ENCODE data around the gene ADORA3.

ADORA3 gene

GRCh38 chr1:111476761-111477309 is 26.6 kb downstream of the ADORA3 start:
- Mint-ChIP-seq H3K27me3 (peaks cover 3% of the 10 kb centered on the region), H3K4me1 (peaks cover 55% of the 10 kb centered on the region)
- peak; percentile 75 for DNase-seq

DNA sequence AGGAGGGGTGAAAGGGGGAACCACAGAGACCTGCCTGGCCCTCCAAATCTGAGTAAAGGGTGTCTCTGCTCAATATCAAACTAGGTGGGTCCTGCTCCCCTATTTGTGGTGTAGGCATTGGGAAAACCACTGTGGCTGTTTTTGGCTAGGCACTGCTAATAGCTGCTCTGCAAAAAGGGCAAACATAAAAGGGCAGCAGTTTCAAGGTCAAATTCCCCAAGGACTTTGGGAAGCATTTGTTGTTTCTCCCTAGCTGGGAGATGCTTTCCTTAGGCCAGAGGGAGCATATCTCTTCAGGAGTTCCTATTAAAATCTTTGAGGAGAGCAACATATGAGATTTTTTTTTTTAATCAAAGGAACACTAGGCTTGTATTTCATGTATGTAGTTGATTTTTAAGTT is 27.2 kb downstream of the ADORA3 start:
- H3K4me3 Mint-ChIP-seq: peak overlapping the region; percentile 87
- H3K9me3 Mint-ChIP-seq: no peaks in the 10 kb centered on the region
- H3K36me3 Mint-ChIP-seq: peaks cover 39% of the 10 kb centered on the region
- H3K27ac Mint-ChIP-seq: peak overlapping the region; percentile 87
- H3K27me3 Mint-ChIP-seq: peaks cover 3% of the 10 kb centered on the region
- CTCF ChIA-PET: interaction anchor here (0.6 to 6.3 kb wide), 8 partner anchors 14 to 330 kb away, joined by 3 to 37 read pairs (median 4); no protein-coding TSS in a partner anchor
- peaks cover 50% of the 10 kb centered on the region for H3K4me1 Mint-ChIP-seq
- no peak for DNase-seq

More at GRCh38 chr1:111476761-111477309, 26.6 kb downstream of the ADORA3 start:
- peak overlapping the region; percentile 87 for H3K27ac Mint-ChIP-seq
- peak overlapping the region; percentile 87 for H3K4me3 Mint-ChIP-seq
- no peaks in the 10 kb centered on the region for H3K9me3 Mint-ChIP-seq
- H3K36me3 Mint-ChIP-seq: peaks cover 39% of the 10 kb centered on the region
- CTCF ChIA-PET: interaction anchor here (0.8 to 6.3 kb wide), 8 partner anchors 13 to 292 kb away, joined by 3 to 37 read pairs (median 4); no protein-coding TSS in a partner anchor

GRCh38 chr1:111475701-111476100 is 27.7 kb downstream of the ADORA3 start:
- Mint-ChIP-seq H3K27me3 (peaks cover under 1% of the 10 kb centered on the region), H3K27ac (peak overlapping the region; percentile 87), H3K36me3 (peaks cover 39% of the 10 kb centered on the region), H3K9me3 (no peaks in the 10 kb centered on the region), H3K4me3 (peak overlapping the region; percentile 87), H3K4me1 (peaks cover 48% of the 10 kb centered on the region)
- DNase-seq: peak; percentile 38
- CTCF ChIA-PET: interaction anchor here (0.6 to 6.3 kb wide), 7 partner anchors 14 to 330 kb away, joined by 3 to 37 read pairs (median 5); no protein-coding TSS in a partner anchor

GRCh38 chr1:111474521-111474920 is 28.9 kb downstream of the ADORA3 start:
- CTCF ChIA-PET: interaction anchor here (0.7 to 6.3 kb wide), 4 partner anchors 33 to 277 kb away, joined by 3 to 37 read pairs (median 4); no protein-coding TSS in a partner anchor
- no peaks in the 10 kb centered on the region for H3K9me3 Mint-ChIP-seq
- peaks cover 44% of the 10 kb centered on the region for H3K4me1 Mint-ChIP-seq
- no peaks in the 10 kb centered on the region for H3K27me3 Mint-ChIP-seq
- peaks cover 39% of the 10 kb centered on the region for H3K36me3 Mint-ChIP-seq
- peak overlapping the region; percentile 93 for H3K27ac Mint-ChIP-seq
- DNase-seq: no peak
- peak overlapping the region; percentile 87 for H3K4me3 Mint-ChIP-seq

GRCh38 chr1:111474106-111474505 is 29.3 kb downstream of the ADORA3 start:
- H3K4me3 Mint-ChIP-seq: peak overlapping the region; percentile 87
- peak overlapping the region; percentile 93 for H3K27ac Mint-ChIP-seq
- H3K9me3 Mint-ChIP-seq: no peaks in the 10 kb centered on the region
- DNase-seq: no peak
- peaks cover 44% of the 10 kb centered on the region for H3K4me1 Mint-ChIP-seq
- no peaks in the 10 kb centered on the region for H3K27me3 Mint-ChIP-seq
- CTCF ChIA-PET: interaction anchor here (1.6 to 6.3 kb wide), 2 partner anchors 33 to 276 kb away, joined by 3 to 37 read pairs; no protein-coding TSS in a partner anchor
- H3K36me3 Mint-ChIP-seq: peaks cover 39% of the 10 kb centered on the region

GRCh38 chr1:111471538-111471937 is 31.9 kb downstream of the ADORA3 start:
- Mint-ChIP-seq H3K27ac (no peak overlapping the region), H3K9me3 (no peaks in the 10 kb centered on the region), H3K27me3 (no peaks in the 10 kb centered on the region), H3K4me3 (no peak overlapping the region), H3K4me1 (peaks cover 28% of the 10 kb centered on the region), H3K36me3 (peaks cover 22% of the 10 kb centered on the region)
- CTCF ChIA-PET: interaction anchor here (0.7 to 2.6 kb wide), 5 partner anchors 10 to 298 kb away, joined by 3 to 10 read pairs (median 3); no protein-coding TSS in a partner anchor
- no peak for DNase-seq

DNA sequence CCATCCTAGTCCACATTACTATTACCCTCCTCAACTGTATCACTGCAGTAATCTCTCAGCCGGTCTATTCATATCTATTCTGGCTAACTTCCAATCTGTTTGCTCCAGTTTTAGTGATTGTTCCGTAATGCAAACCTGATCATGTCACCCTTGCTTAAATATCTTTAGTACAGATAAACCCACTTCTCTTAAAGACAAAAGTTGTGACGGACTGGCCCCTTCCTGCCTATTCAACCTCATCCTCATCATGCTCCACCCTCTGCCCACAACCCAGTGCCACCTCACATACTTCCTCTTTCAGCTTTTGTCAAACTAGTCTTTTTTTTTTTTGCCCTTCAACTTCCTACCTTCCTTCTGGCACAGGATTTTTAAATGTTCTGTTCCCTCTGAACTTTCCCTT is 32.4 kb downstream of the ADORA3 start:
- Mint-ChIP-seq H3K4me3 (no peak overlapping the region), H3K9me3 (no peaks in the 10 kb centered on the region), H3K4me1 (peaks cover 22% of the 10 kb centered on the region), H3K27me3 (no peaks in the 10 kb centered on the region), H3K27ac (no peak overlapping the region), H3K36me3 (peaks cover 22% of the 10 kb centered on the region)
- DNase-seq: peak; percentile 84
- CTCF ChIA-PET: interaction anchor here (1.1 to 2.6 kb wide), 4 partner anchors 10 to 299 kb away, joined by 3 to 10 read pairs (median 6); no protein-coding TSS in a partner anchor

DNA sequence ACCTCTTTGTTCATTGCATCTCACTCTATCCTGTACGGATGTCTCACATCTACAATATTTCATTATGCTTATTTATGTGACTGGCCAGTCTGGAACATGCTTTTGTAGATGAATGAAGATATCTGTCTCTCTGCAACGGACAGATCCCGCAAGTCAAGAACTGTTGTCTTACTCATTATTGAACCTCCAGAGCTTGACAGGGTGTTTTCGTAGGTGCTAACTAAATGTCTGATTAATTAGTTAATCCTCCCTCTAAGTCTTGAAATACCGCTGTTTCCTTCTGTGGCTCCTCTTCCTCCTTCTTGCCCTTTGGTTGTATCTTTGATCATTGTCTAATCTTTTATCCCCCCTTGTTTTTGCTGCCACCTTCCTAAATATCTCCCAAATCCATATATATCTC is 32.8 kb downstream of the ADORA3 start:
- no peak for DNase-seq
- CTCF ChIA-PET: interaction anchor here (2.6 kb wide), 1 partner anchor 37 kb away, joined by 8 read pairs; no protein-coding TSS in a partner anchor
- no peak overlapping the region for H3K27ac Mint-ChIP-seq
- H3K9me3 Mint-ChIP-seq: no peaks in the 10 kb centered on the region
- H3K36me3 Mint-ChIP-seq: peaks cover 19% of the 10 kb centered on the region
- peaks cover 18% of the 10 kb centered on the region for H3K4me1 Mint-ChIP-seq
- no peaks in the 10 kb centered on the region for H3K27me3 Mint-ChIP-seq
- H3K4me3 Mint-ChIP-seq: no peak overlapping the region

- Mint-ChIP-seq H3K9me3 (no peaks in the 10 kb centered on the region), H3K27me3 (no peaks in the 10 kb centered on the region), H3K4me3 (no peak overlapping the region), H3K4me1 (peaks cover 12% of the 10 kb centered on the region), H3K27ac (no peak overlapping the region), H3K36me3 (peaks cover 21% of the 10 kb centered on the region)
- CTCF ChIA-PET: interaction anchor here (1.4 kb wide), 1 partner anchor 21 kb away, joined by 4 read pairs; no protein-coding TSS in a partner anchor
- no peak for DNase-seq
These were observed 33.9 kb downstream of the ADORA3 start for GRCh38 chr1:111469539-111469938.

DNA sequence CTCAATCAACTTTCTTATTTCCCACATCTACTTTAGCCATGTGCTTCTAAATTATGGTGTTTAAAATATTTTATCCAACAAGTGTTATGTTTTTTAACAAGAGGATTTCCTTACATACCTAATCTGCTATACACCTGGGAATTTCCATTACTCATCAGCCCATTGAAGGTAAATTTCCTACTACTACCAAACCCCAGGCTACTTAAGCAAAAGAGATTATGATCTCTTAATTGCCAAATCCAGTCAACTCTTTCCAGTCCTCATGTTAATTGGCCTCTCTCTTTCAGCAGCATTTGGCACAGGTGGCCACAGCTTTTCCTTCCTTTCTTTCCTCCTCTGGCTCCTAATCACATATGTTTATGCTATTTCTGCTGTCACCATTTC is 34.7 kb downstream of the ADORA3 start:
- peaks cover 10% of the 10 kb centered on the region for H3K4me1 Mint-ChIP-seq
- H3K27me3 Mint-ChIP-seq: no peaks in the 10 kb centered on the region
- H3K36me3 Mint-ChIP-seq: peaks cover 22% of the 10 kb centered on the region
- CTCF ChIA-PET: interaction anchor here (1.4 kb wide), 1 partner anchor 20 kb away, joined by 4 read pairs; no protein-coding TSS in a partner anchor
- H3K27ac Mint-ChIP-seq: no peak overlapping the region
- H3K9me3 Mint-ChIP-seq: no peaks in the 10 kb centered on the region
- no peak overlapping the region for H3K4me3 Mint-ChIP-seq
- DNase-seq: no peak

- Mint-ChIP-seq H3K36me3 (peaks cover 24% of the 10 kb centered on the region), H3K4me1 (peaks cover 9% of the 10 kb centered on the region), H3K9me3 (no peaks in the 10 kb centered on the region), H3K27ac (no peak overlapping the region), H3K27me3 (no peaks in the 10 kb centered on the region), H3K4me3 (no peak overlapping the region)
- CTCF ChIA-PET: interaction anchor here (1.0 to 1.5 kb wide), 3 partner anchors 17 to 21 kb away, joined by 3 to 4 read pairs (median 3); no protein-coding TSS in a partner anchor
- no peak for DNase-seq
These were observed 35.3 kb downstream of the ADORA3 start for GRCh38 chr1:111467865-111468716.

DNA sequence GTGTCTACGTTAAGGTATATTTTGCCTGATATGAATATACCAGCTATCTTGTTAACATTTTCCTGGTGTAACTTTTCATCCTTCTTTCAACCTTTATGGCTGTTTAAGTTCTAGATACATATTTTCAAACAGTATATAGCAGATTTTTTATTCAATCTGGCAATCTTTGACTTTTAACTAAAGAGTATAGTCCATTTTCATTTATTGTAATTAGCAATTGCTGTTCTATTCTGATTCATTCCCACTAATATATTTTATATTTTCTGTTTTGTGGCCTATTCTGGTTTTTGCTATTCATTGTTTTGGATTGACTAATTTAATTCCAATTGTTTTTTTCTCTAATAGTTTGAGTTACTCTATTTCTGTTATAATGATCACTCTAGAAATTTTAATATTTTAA is 37.0 kb downstream of the ADORA3 start:
- peaks cover 8% of the 10 kb centered on the region for H3K4me1 Mint-ChIP-seq
- H3K36me3 Mint-ChIP-seq: peaks cover 31% of the 10 kb centered on the region
- no peak for DNase-seq
- no peak overlapping the region for H3K27ac Mint-ChIP-seq
- CTCF ChIA-PET: interaction anchor here (1.5 kb wide), 1 partner anchor 19 kb away, joined by 3 read pairs; no protein-coding TSS in a partner anchor
- H3K27me3 Mint-ChIP-seq: no peaks in the 10 kb centered on the region
- no peaks in the 10 kb centered on the region for H3K9me3 Mint-ChIP-seq
- no peak overlapping the region for H3K4me3 Mint-ChIP-seq

DNA sequence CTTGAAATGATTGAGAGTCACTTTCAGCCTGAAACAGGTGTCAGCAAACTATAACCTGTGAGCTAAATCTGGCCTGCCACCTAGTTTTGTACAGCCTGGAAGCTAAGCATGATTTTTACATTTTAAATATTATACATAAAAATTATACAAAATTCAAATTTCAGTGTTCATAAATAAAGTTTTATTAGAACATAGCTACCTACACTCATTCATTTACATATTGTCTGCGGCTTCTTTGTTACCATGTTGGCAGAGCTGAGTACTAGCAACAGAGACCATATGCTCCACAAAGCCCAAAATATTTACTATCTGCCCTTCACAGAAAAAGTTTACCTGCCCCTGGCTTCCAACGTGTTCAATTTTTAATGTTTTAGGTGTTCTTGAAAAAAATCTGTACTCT is 37.7 kb downstream of the ADORA3 start:
- no peak for DNase-seq
- Mint-ChIP-seq H3K9me3 (no peaks in the 10 kb centered on the region), H3K4me3 (no peak overlapping the region), H3K27me3 (no peaks in the 10 kb centered on the region), H3K4me1 (peaks cover 8% of the 10 kb centered on the region), H3K36me3 (peaks cover 34% of the 10 kb centered on the region), H3K27ac (no peak overlapping the region)
- CTCF ChIA-PET: no interaction called here
